Left kidney (tissue), 2 donors: ENCODE results near the gene TMEM11. TPM values are rescaled to one million over a fixed set of nuclear protein-coding genes. Genes with fewer than 3 reads are reported as not detected.

Source experiments
- DNase-seq: peaks from one replicate; pipeline ENCODE4 v3.0.0-alpha.2; 2013
- polyA plus RNA-seq: library from polyadenylated mRNA; unstranded; fragments of 120-200 nt; gene quantifications from one replicate; pipeline ENCODE4 v1.2.1, GENCODE V29; 2013; ENCODE audit not compliant: insufficient read length

TMEM11 gene
- polyA plus RNA-seq, 1 donor: 18.4 TPM

DNA sequence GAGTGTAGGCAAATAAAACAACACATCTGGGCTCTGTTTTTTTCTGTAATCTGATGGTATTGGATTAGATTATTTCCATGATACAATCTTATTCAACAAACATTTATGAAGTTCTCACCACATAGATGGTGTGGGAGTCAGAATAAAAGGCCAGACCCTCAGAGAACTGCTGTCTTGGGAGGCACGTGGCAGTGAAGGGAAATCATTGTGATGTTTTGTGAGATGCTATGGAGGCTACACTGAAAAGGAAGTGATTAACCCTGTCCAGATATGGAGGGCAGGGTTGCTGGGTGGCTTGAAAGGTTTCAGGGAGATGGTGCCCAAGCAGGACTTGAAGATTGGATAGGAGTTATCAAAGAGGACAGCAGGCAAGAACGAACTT, 51.6 kb downstream of the TMEM11 start:
- DNase-seq: no peak

DNA sequence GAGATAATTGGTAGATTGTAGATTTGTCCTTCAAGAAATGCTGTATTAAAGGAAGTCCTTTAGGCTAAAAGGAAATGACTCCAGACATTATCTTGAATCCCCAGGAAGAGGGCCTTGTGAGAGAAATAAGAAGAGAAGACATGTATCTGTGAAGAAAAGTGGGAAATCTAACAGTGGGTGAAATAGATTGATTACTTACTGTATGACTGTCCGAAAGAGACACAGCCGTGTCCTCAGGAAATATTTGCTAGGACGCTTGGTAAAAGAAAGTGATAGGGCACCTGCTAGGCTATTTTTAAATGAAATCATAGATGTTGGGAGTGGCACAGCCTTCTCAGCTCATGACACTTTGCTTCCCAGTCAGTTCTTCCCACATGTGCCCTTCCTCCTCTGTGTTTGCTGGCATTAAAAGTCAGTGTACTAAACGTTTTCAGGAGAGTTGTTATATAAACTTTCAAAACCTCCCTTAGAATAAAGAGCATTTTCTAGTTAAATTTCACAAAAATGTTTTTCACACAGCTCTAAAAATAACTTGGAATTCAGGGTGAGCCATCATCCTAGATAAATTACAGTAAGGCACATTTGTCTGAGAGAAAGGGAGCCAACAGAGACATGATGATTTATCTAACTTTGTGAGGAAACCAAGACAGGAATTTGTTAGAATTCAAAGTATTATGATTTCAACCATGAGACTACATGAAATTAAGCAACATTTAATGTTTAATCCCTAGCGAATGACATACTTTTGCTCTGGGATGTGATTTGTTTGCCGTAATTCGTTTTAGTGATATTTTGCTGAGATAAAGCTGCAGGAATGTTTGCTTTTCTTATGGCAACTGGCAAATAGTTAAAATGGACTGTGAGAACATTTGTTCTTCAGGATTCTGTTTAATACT, 52.2 kb downstream of the TMEM11 start:
- DNase-seq: no peak

DNA sequence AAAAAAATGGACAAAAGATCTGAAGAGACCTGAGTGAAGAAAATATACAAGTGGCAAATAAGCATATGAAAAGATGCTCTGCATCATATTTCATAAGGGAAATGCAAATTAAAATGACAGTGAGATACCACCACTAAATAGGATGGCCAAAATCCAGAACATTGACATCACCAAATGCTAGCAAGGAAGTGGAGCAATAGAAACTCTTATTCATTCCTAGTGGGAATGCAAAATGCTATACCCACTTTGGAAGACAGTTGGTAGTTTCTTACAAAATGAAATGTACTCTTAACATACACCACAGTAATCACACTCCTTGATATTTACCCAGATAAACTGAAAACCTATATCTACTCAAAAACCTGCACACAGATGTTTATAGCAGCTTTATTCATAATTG, 53.6 kb downstream of the TMEM11 start:
- DNase-seq: no peak

DNA sequence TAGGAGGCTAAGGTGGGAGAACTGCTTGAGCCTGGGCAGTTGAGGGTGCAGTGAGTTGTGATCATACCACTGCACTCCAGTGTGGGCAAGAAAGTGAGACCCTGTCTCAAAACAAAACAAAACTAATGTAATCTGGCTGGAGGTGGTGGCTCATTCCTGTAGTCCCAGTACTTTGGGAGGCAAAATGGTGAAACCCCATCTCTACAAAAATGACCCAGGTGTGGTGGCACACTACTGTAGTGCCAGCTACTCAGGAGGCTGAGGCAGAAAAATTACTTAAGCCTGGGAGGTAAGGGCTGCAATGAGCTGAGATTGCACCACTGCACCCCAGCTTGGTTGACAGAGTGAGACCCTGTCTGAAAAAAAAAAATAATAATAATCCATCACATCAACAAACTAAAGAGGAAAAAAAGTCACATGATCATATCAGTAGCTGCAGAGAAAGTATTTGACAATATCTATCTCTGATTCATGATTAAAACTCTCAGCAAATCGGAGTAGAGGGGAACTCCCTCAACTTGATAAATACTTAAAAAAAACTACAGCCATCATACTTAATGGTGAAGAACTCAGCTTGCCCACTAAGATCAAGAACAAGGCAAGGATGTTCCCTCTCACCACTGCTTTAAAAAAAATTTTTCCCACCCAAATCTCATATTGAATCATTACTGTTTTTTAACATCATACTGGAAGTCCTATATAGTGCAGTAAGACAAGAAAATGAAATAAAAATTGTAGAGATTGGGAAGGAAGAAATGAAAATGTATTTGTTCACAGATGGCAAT, 56.2 kb downstream of the TMEM11 start:
- no peak for DNase-seq

DNA sequence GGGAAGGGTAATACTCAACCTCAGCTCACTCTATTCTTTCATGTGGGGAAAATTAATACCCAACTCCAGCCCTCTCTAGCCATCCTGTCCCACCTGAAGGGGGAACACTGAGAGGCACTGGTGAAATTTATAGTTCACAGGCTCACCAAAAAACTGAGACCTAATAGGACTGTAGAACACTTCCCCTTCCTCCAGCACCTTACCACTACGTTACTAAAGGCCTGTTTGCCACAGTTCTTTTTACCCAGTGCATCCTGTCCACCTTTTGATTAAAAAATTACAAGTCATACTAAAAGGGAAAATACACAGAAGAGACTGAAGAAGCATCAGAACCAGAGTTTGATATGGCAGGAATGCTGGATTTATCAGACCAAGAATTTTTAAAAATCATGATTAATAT, 61.2 kb downstream of the TMEM11 start:
- no peak for DNase-seq

DNA sequence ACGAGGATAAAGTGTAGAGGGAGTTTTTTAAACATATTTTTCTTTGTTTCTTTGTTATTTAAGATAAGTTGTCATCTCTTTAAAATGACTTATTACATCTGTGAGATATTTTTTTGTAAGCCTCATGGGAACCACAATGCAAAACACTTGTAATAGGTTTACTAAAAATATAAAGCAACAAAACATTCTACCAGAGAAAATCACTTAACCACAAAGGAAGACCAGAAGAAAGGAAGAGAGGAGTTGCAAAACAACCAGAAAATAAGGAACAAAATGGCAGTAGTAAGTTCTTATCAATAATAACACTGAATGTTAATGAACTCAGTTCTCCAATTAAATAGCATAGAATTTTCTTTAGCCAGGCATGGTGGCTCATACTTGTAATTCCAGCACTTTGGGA, 64.3 kb downstream of the TMEM11 start:
- no peak for DNase-seq

Other genes starting within 250 kb of the TMEM11 start
- 246 TPM for gene USP22, start 171.2 kb downstream of the TMEM11 start, polyA plus RNA-seq
- 40.5 TPM for gene DHRS7B, start 87.2 kb downstream of the TMEM11 start, polyA plus RNA-seq
- 11.2 TPM for gene NATD1, start 39.2 kb upstream of the TMEM11 start, polyA plus RNA-seq
- gene MAP2K3, start 70.5 kb upstream of the TMEM11 start, polyA plus RNA-seq: 20.5 TPM
- gene KCNJ12, start 162.2 kb upstream of the TMEM11 start, polyA plus RNA-seq: 4.5 TPM